K562 (cell line): ENCODE results near the gene MFSD6. TPM values are rescaled to one million over a fixed set of nuclear protein-coding genes. Genes with fewer than 3 reads are reported as not detected.

Experiments
- BACH1 ChIP-seq: fragments of 200-800 bp; sonication (Bioruptor generic); IDR thresholded peaks from 2 replicates; pipeline ENCODE4 v1.6.1; 2016; ENCODE audit warnings: missing genetic modification characterization, missing compliant biosample characterization
- CBFA2T3 ChIP-seq: fragments of 450-650 bp; IDR thresholded peaks from 2 replicates; pipeline ENCODE4 v1.6.1; 2017
- CHD2 ChIP-seq: IDR thresholded peaks from 2 replicates; pipeline ENCODE4 v1.6.1; 2011; ENCODE audit warnings: low read depth, low read length
- GATA2 ChIP-seq: sonication (generic); formaldehyde crosslinking; IDR thresholded peaks from 2 replicates; pipeline ENCODE4 v1.4.0; 2020; ENCODE audit warnings: mild to moderate bottlenecking, missing genetic modification reagents
- HES1 ChIP-seq: fragments of 450-650 bp; IDR thresholded peaks from 2 replicates; pipeline ENCODE4 v1.6.1; 2016; ENCODE audit warnings: low read depth, mild to moderate bottlenecking, moderate library complexity
- JUND ChIP-seq, 2 experiments: IDR thresholded peaks; 2 replicates in 1 of 2; 3 replicates in 1 of 2; pipeline ENCODE4 v1.6.1; 2011; ENCODE audit warnings: borderline replicate concordance in 2 of 2, low read depth in 2 of 2, low read length in 2 of 2, improper control_type of control experiment in 1 of 2, missing biosample characterization in 1 of 2, missing genetic modification characterization in 1 of 2, missing genetic modification reagents in 1 of 2
- MYC ChIP-seq, 2 experiments: fragments of 250-450 bp in 1 of 2; sonication (Bioruptor Pico) in 1 of 2; IDR thresholded peaks; 2 replicates each; pipeline versions ENCODE4 v1.5.1 to v1.6.1; 2012 to 2021; ENCODE audit warnings: low read depth in 2 of 2, borderline replicate concordance in 1 of 2, improper control_type of control experiment in 1 of 2, low read length in 1 of 2, mild to moderate bottlenecking in 1 of 2, moderate library complexity in 1 of 2
- NFIC ChIP-seq: fragments of 450-650 bp; IDR thresholded peaks from 2 replicates; pipeline ENCODE4 v1.6.1; 2017; ENCODE audit warnings: mild to moderate bottlenecking, inconsistent platforms
- NR2C2 ChIP-seq, 2 experiments: fragments of 200-800 bp in 1 of 2; sonication (Bioruptor generic) in 1 of 2; sonication (generic) in 1 of 2; formaldehyde crosslinking in 1 of 2; IDR thresholded peaks; 2 replicates each; pipeline versions ENCODE4 v1.6.1 to v1.8.0; 2016 to 2022; ENCODE audit warnings: mild to moderate bottlenecking in 1 of 2, missing compliant biosample characterization in 1 of 2, missing genetic modification characterization in 1 of 2, missing genetic modification reagents in 1 of 2
- SMAD4 ChIP-seq: fragments of 250-450 bp; sonication (Bioruptor Pico); conservative IDR thresholded peaks from 2 replicates; pipeline ENCODE4 v1.8.0; 2021; ENCODE audit warnings: inconsistent platforms, mild to moderate bottlenecking, moderate library complexity
- SMARCA4 ChIP-seq: fragments of 450-650 bp; IDR thresholded peaks from 2 replicates; pipeline ENCODE4 v1.6.1; 2016
- SMARCE1 ChIP-seq: fragments of 450-650 bp; IDR thresholded peaks from 2 replicates; pipeline ENCODE4 v1.7.1; 2016; ENCODE audit warnings: mild to moderate bottlenecking
- STAT5A ChIP-seq: IDR thresholded peaks from 2 replicates; pipeline ENCODE4 v1.6.1; 2012; ENCODE audit warnings: low read length, inconsistent platforms, borderline replicate concordance
- TAL1 ChIP-seq: fragments of 450-650 bp; IDR thresholded peaks from 2 replicates; pipeline ENCODE4 v1.6.1; 2016; ENCODE audit warnings: mild to moderate bottlenecking
- TCF3 ChIP-seq: sonication (generic); formaldehyde crosslinking; IDR thresholded peaks from 2 replicates; pipeline ENCODE4 v1.4.0; 2020; ENCODE audit warnings: mild to moderate bottlenecking, missing genetic modification reagents
- polyA plus RNA-seq, 8 experiments: library from polyadenylated mRNA; depleted of rRNA in 4 of 8; stranded (reverse) in 5 of 8; unstranded in 3 of 8; fragments of >200 nt; fragmentation: Nextera tagmentation in 2 of 8; fragmentation: Illumina TruSeq in 1 of 8; extraction: Ambion mirVana in 2 of 8; extraction: Trizol in 1 of 8; gene quantifications; 2 replicates each; pipeline versions ENCODE4 v1.2.1 to v1.2.3, GENCODE V29; 2011 to 2014; ENCODE audit warnings: inconsistent platforms in 1 of 8, missing spikeins in 1 of 8
- total RNA-seq, 7 experiments: library from RNA; depleted of rRNA in 6 of 7; stranded (reverse); fragments of >200 nt in 6 of 7; fragmentation: Illumina TruSeq in 2 of 7; extraction: Trizol in 2 of 7; gene quantifications; 2 replicates each; pipeline versions ENCODE4 v1.2.1 to v1.2.3, GENCODE V29; 2011 to 2021; ENCODE audit warnings: low replicate concordance in 1 of 7
- TF ChIP-seq, protein P1 (sequence below), 2 experiments: fragments of 450-650 bp in 1 of 2; sonication (generic) in 1 of 2; formaldehyde crosslinking in 1 of 2; IDR thresholded peaks; 2 replicates each; pipeline versions ENCODE4 v1.7.1 to v1.9.0; 2016 to 2022; ENCODE audit warnings: inconsistent platforms in 1 of 2, mild to moderate bottlenecking in 1 of 2, missing genetic modification reagents in 1 of 2

MFSD6 gene
- total and polyA plus RNA-seq, 9 of the 15 experiments (the other 6 are each of a cell fraction or from before 2014, with no cell fraction given), result 1.1 to 7.9 (median 4.4) TPM

DNA sequence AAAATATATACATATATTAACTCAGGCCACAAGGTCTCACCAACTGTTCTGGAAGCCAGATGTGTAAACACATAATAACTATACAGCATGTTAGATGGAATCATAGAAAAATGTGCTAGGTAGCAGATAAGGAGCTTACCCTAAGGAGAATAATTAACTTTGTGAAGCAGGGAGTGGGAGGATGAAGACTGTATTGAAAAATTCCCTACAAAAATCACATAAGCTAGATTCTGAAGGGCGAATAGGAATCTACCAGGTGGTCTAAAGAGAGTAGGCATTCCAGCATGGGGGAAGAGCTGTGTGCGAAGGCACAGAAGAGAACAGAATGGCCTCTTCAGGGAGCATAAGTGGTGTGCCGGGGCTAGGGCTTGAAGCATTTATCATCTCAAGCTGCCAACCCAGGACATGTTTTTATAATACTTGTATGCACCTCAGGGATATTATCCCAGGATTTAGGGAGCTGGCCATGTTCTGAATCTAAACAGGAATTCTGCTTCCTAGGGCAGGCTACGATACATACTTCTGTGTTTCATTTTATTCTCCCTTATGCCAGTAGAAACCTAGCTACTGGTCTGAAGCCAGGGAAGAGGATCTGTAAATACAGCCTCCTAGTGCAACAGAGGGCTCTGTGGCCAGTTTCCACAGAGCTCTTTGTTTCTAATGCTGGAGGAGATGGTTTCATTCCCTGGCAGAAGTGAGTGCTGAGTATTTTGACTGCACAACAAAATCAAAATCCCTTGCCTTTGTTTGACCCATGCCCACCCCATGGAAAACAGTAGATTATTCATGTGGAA lies 69.7 kb downstream of the MFSD6 start (continued):
- TF ChIP-seq, protein P1, sequence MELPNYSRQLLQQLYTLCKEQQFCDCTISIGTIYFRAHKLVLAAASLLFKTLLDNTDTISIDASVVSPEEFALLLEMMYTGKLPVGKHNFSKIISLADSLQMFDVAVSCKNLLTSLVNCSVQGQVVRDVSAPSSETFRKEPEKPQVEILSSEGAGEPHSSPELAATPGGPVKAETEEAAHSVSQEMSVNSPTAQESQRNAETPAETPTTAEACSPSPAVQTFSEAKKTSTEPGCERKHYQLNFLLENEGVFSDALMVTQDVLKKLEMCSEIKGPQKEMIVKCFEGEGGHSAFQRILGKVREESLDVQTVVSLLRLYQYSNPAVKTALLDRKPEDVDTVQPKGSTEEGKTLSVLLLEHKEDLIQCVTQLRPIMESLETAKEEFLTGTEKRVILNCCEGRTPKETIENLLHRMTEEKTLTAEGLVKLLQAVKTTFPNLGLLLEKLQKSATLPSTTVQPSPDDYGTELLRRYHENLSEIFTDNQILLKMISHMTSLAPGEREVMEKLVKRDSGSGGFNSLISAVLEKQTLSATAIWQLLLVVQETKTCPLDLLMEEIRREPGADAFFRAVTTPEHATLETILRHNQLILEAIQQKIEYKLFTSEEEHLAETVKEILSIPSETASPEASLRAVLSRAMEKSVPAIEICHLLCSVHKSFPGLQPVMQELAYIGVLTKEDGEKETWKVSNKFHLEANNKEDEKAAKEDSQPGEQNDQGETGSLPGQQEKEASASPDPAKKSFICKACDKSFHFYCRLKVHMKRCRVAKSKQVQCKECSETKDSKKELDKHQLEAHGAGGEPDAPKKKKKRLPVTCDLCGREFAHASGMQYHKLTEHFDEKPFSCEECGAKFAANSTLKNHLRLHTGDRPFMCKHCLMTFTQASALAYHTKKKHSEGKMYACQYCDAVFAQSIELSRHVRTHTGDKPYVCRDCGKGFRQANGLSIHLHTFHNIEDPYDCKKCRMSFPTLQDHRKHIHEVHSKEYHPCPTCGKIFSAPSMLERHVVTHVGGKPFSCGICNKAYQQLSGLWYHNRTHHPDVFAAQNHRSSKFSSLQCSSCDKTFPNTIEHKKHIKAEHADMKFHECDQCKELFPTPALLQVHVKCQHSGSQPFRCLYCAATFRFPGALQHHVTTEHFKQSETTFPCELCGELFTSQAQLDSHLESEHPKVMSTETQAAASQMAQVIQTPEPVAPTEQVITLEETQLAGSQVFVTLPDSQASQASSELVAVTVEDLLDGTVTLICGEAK (IDR thresholded peaks at IDR 0.05), result no peak
- TF ChIP-seq, protein P1 (CRISPR knock-in tag; IDR thresholded peaks at IDR 0.05), result no peak
- TF ChIP-seq SMARCE1, result peak; percentile 81
- peak; percentile 91 for TF ChIP-seq TAL1
- TF ChIP-seq MYC (IDR thresholded peaks at IDR 0.05; ENCODE audit: low read depth, low read length), result peak; percentile 38; the same call in 1 of the 2 replicates
- no peak for TF ChIP-seq MYC (CRISPR knock-in tag; IDR thresholded peaks at IDR 0.05; ENCODE audit: borderline replicate concordance, low read depth)
- TF ChIP-seq NFIC, result peak; percentile 42; the same call in 1 of the 2 replicates
- peak; percentile 55 for TF ChIP-seq GATA2 (CRISPR knock-in tag)
- TF ChIP-seq BACH1 (tag), result no peak
- 0 out of 2 replicates have a peak, but pooled peaks have one; percentile 16 for TF ChIP-seq JUND (IDR thresholded peaks at IDR 0.05; ENCODE audit: borderline replicate concordance, low read depth, low read length)
- TF ChIP-seq JUND (tag; IDR thresholded peaks at IDR 0.05; ENCODE audit: borderline replicate concordance, low read depth, low read length), result no peak
- TF ChIP-seq SMARCA4, result peak; percentile 75; the same call in 1 of the 2 replicates
- 0 out of 2 replicates have a peak, but pooled peaks have one; percentile 42 for TF ChIP-seq HES1
- TF ChIP-seq SMAD4, result 0 out of 2 replicates have a peak, but pooled peaks have one; percentile 12
- TF ChIP-seq STAT5A, result peak; percentile 61
- TF ChIP-seq TCF3 (CRISPR knock-in tag), result peak; percentile 84
- no peak for TF ChIP-seq CHD2
- TF ChIP-seq NR2C2 (CRISPR knock-in tag; IDR thresholded peaks at IDR 0.05), result no peak
- TF ChIP-seq NR2C2 (tag; IDR thresholded peaks at IDR 0.05), result no peak
- peak; percentile 85 for TF ChIP-seq CBFA2T3
